Ectodermal cell (in vitro differentiated cells): ENCODE measurements around the gene P3H2.

Source experiments
- H3K27ac ChIP-seq: 2 replicates; pipeline ENCODE4 v1.7.0; 2013; ENCODE audit warnings: mild to moderate bottlenecking, low read depth, low read length; ENCODE audit not compliant: insufficient read depth, poor library complexity, severe bottlenecking
- H3K27me3 ChIP-seq: 2 replicates; pipeline ENCODE4 v1.7.0; 2013; ENCODE audit warnings: mild to moderate bottlenecking, low read length; ENCODE audit not compliant: insufficient read depth, control insufficient read depth, poor library complexity, severe bottlenecking
- H3K36me3 ChIP-seq: one replicate; pipeline ENCODE4 v1.7.0; 2013; ENCODE audit warnings: low read length; ENCODE audit not compliant: control insufficient read depth, insufficient read depth
- H3K4me1 ChIP-seq: one replicate; pipeline ENCODE4 v1.7.0; 2013; ENCODE audit warnings: low read length; ENCODE audit not compliant: control insufficient read depth, insufficient read depth
- H3K4me3 ChIP-seq: 2 replicates; pipeline ENCODE4 v1.7.0; 2013; ENCODE audit warnings: low read depth, low read length, control low read depth; ENCODE audit not compliant: insufficient read depth
- H3K9me3 ChIP-seq: 2 replicates; pipeline ENCODE4 v1.7.0; 2013; ENCODE audit warnings: mild to moderate bottlenecking, low read length, moderate library complexity; ENCODE audit not compliant: control insufficient read depth
- WGBS, 2 experiments: methylation state at CpG; one replicate each; pipeline ENCODE4 v1.1.7; 2013; ENCODE audit warnings: missing lambda C conversion rate in 2 of 2; 5-methylcytosine and 5-hydroxymethylcytosine counted together

P3H2 gene

DNA sequence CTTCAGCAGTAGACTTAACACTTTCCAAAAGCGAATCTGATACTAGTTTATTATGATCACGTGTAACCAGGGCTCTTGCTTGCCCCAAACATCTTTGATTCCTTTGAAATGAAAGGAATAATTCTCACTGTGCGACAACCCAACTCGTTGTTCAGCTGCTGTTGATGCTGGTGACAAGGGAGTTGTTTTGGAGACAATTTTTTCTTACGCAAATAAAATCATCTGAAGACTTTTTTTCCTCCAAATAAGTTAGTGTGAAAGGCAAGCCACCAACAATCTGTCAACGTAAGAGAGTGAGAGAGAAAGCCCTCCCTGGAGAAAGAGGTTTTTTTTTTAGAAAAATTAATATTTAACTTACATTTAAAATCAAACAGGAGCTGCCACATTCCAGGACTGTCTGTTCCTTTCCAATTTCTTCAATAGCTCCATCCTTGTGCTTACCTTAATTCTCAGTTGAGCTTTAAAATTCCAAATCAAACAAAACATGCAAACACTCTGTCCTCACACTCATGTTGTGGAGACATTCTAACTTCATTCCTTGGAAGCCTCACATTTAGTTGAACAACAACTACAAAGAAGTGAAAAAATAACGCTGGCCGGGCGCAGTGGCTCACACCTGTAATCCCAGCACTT lies 4.9 kb upstream of the P3H2 start:
- no peaks in the 10 kb centered on the region for H3K9me3 ChIP-seq
- H3K27me3 ChIP-seq, result no peaks in the 10 kb centered on the region
- H3K4me1 ChIP-seq, result no peaks in the 10 kb centered on the region
- H3K27ac ChIP-seq, result no peak overlapping the region
- 94 to 96% methylated on average over 7 to 8 of the region's 9 CpGs for WGBS, 2 experiments
- no peak overlapping the region for H3K4me3 ChIP-seq
- no peaks in the 10 kb centered on the region for H3K36me3 ChIP-seq

DNA sequence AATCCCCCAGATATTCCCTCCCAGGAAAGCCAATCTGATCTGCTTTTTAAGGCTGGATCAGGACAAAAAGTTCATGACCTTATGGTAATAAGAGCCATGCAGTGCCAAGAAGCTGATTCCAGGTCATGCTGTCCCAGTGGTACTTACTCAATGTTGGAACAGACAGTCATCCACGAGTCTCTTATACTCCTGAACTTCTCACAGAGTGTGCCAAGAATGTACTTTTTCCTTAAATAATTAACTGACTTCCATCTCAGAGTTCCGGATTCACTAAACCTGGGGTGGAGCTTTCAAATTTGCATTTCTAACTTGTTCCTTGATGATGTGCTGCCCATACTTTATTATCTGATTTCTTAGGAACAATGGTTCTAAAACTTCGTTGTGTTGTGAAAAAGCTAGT lies 3.4 kb upstream of the P3H2 start:
- Histone ChIP-seq H3K9me3 (no peaks in the 10 kb centered on the region), H3K36me3 (no peaks in the 10 kb centered on the region), H3K4me3 (no peak overlapping the region), H3K27ac (no peak overlapping the region), H3K27me3 (peaks cover 12% of the 10 kb centered on the region), H3K4me1 (no peaks in the 10 kb centered on the region)
- 77% methylated on average over 3 of the region's 3 CpGs for whole genome bisulfite sequencing, 2 experiments

DNA sequence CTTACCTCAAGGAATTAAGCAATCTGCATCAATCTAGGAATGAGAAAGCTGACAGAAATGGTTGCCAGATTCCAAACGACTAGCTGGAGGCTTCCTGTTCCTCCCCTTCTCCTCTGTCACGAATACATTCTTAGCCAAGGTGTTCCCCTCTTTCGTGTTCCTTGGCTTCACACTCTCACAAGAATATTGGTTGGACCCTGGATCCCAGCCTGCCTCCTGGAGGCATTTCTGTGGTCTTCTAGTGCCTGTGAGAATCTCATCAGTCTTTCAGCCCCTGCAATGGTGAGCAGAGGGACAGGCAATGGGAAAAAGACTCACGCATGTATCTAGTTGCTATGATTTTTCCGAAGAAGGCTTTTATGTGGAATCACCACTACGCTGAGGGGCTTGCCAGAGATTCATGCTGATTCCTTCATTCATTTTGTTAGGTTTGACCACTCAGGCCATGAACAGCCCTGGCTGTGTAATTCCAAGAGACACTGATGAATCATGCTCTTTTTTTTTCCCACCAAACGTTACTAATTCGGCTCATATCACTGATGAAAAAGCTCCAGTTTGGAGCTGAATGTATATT lies 1.6 kb upstream of the P3H2 start:
- Histone ChIP-seq H3K4me1 (peaks cover 3% of the 10 kb centered on the region), H3K9me3 (no peaks in the 10 kb centered on the region), H3K27me3 (peaks cover 13% of the 10 kb centered on the region), H3K36me3 (no peaks in the 10 kb centered on the region), H3K4me3 (no peak overlapping the region), H3K27ac (no peak overlapping the region)
- 85% methylated on average over 8 of the region's 8 CpGs for WGBS, 2 experiments

- no peaks in the 10 kb centered on the region for H3K36me3 ChIP-seq
- peaks cover 13% of the 10 kb centered on the region for H3K27me3 ChIP-seq
- no peak overlapping the region for H3K27ac ChIP-seq
- peaks cover 10% of the 10 kb centered on the region for H3K4me1 ChIP-seq
- no peak overlapping the region for H3K4me3 ChIP-seq
- WGBS, 2 experiments, result 92 to 94% methylated on average over 12 of the region's 12 CpGs
- no peaks in the 10 kb centered on the region for H3K9me3 ChIP-seq
Observed at GRCh38 chr3:190121383-190121782, 686 bp upstream of the P3H2 start.

DNA sequence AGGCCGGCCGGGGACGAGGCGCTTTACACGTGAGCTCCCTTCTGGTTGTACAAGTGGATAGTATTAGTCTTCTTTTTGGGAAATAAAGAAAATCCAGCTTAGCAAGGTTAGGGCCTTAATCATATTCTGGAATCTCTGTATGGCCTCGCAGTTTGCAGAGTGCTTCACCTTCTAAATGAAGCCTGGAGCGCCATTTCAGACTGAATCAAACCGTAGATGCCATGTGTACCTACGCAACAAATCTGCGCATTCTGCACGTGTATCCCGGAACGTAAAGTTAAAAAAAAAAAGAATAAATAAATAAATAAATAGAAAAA lies 322 bp upstream of the P3H2 start:
- Histone ChIP-seq H3K4me3 (peak overlapping the region; percentile 77), H3K9me3 (no peaks in the 10 kb centered on the region), H3K27ac (no peak overlapping the region), H3K36me3 (no peaks in the 10 kb centered on the region), H3K4me1 (peaks cover 10% of the 10 kb centered on the region), H3K27me3 (peaks cover 13% of the 10 kb centered on the region)
- 37 to 40% methylated on average over 10 of the region's 13 CpGs for WGBS, 2 experiments

DNA sequence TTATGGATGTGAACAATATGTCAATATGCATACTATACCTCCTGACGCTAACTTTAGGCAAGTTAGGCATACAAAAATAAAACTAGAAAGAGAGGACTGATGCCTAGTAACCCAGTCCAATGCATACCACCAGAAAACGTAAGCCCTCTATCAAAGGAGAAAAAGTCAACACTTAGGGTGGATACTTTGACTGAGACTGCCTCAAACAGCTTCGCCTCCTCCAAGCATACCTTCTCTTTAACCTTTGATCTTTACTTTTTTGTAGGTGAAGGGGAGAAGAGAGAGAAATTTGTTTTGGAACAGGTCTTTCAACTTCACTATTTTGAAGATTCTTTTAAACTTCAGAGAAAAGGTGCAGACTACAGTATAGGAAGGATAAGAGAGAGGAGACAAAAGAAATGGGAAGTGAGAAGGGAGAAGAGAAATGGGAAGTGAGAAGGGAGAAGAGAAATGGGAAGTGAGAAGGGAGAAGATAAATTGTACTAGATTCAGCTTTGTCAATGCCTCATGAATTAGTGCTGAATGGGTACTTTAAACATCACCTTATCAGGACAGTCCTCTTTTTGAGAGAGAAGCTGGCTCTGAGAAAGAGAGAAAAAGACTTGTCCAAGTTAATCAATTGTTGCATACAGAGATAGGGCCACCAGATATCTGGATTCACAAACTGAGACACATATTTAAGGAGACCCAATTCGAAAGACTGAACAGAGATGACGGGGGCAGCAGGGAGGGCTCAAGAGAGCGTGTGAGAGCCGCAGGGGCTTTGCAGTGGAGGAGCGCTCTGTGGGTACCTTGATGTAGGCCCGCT lies 1.0 kb downstream of the P3H2 start:
- Histone ChIP-seq H3K4me3 (peak overlapping the region; percentile 77), H3K9me3 (no peaks in the 10 kb centered on the region), H3K27ac (no peak overlapping the region), H3K4me1 (peaks cover 10% of the 10 kb centered on the region), H3K27me3 (peaks cover 13% of the 10 kb centered on the region), H3K36me3 (no peaks in the 10 kb centered on the region)
- 22 to 27% methylated on average over 8 of the region's 9 CpGs for WGBS, 2 experiments

DNA sequence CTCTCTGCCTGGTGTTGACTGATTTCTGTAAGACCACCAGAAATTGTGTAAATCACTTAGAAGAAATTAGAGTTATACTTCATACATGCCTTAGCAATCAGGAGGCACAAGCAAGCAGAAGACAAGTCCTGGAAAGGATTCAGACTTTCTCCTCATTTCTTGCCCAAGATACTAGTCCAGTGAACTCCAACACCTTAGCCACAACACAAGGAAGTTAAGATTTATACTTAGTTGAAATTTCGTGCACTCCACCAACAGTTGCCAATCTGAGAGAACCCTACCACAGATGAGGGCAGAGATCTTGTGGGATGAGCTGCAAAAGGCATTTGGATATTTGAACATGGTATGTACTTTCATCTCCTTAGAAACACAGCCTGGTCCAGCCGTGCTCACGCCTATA lies 2.3 kb downstream of the P3H2 start:
- Histone ChIP-seq H3K27ac (no peak overlapping the region), H3K4me3 (no peak overlapping the region), H3K4me1 (peaks cover 10% of the 10 kb centered on the region), H3K36me3 (no peaks in the 10 kb centered on the region), H3K9me3 (no peaks in the 10 kb centered on the region), H3K27me3 (peaks cover 13% of the 10 kb centered on the region)
- WGBS, 2 experiments, result 79 to 89% methylated on average over 3 of the region's 3 CpGs

- 90 to 94% methylated on average over 2 of the region's 2 CpGs for WGBS, 2 experiments
- H3K9me3 ChIP-seq, result no peaks in the 10 kb centered on the region
- peaks cover 13% of the 10 kb centered on the region for H3K27me3 ChIP-seq
- no peak overlapping the region for H3K27ac ChIP-seq
- peaks cover 10% of the 10 kb centered on the region for H3K4me1 ChIP-seq
- no peak overlapping the region for H3K4me3 ChIP-seq
- no peaks in the 10 kb centered on the region for H3K36me3 ChIP-seq
Observed at GRCh38 chr3:190117981-190118380, 2.7 kb downstream of the P3H2 start.

- Histone ChIP-seq H3K9me3 (no peaks in the 10 kb centered on the region), H3K27ac (no peak overlapping the region), H3K4me1 (peaks cover 10% of the 10 kb centered on the region), H3K4me3 (no peak overlapping the region), H3K27me3 (peaks cover 13% of the 10 kb centered on the region), H3K36me3 (no peaks in the 10 kb centered on the region)
- 77 to 87% methylated on average over 3 of the region's 3 CpGs for WGBS, 2 experiments
Observed at GRCh38 chr3:190116551-190117067, 4.1 kb downstream of the P3H2 start.

- H3K36me3 ChIP-seq, result no peaks in the 10 kb centered on the region
- H3K9me3 ChIP-seq, result no peaks in the 10 kb centered on the region
- peaks cover 4% of the 10 kb centered on the region for H3K4me1 ChIP-seq
- 57 to 85% methylated on average over 1 of the region's 1 CpG for WGBS, 2 experiments
- H3K27ac ChIP-seq, result no peak overlapping the region
- H3K27me3 ChIP-seq, result no peaks in the 10 kb centered on the region
- H3K4me3 ChIP-seq, result no peak overlapping the region
Observed at GRCh38 chr3:190110826-190111225, 9.9 kb downstream of the P3H2 start.
